GM13976 (cell line): ENCODE measurements around the gene SH3BP5L.

ENCODE experiments used
- DNase-seq: peaks from one replicate; pipeline ENCODE4 v3.0.0; 2012; ENCODE audit warnings: low spot score
- in situ Hi-C: fragments of 300-500 bp; cut with MboI; formaldehyde crosslinking; loops from one replicate; pipeline ENCODE4 v1.12.0; 2022; ENCODE audit warnings: low sequenced_read_pairs, mixed read lengths, inconsistent platforms; ENCODE audit not compliant: unreplicated experiment
- TF ChIP-seq, protein P1 (sequence below): IDR thresholded peaks from 2 replicates; pipeline ENCODE4 v1.5.1; 2012; ENCODE audit warnings: borderline replicate concordance, mild to moderate bottlenecking; ENCODE audit not compliant: insufficient read depth; ENCODE audit errors: extremely low read depth, missing control alignments, control extremely low read depth

SH3BP5L gene

DNA sequence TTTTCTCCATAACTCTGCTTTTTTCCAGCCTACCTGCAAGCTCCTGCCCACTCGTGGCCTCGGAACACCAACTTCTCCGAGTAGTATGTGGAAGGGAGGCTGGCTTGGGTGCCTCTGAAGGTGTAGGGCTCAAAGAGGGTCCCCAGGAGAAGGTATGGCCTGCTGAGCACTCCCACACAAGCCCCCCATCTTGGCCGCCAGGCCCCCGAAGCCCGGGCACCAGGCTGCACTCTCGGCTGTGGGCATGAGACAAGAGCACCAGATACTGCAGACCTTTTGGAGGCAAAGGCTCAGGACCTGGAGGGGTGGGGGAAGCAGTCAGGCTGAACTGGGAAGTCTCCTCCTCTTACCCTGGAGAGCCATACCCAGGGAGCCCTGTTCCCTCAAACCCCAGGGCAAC lies 31.5 kb upstream of the SH3BP5L start:
- DNase-seq = no peak
- in situ Hi-C loops = no loop called here
- TF ChIP-seq, protein P1, sequence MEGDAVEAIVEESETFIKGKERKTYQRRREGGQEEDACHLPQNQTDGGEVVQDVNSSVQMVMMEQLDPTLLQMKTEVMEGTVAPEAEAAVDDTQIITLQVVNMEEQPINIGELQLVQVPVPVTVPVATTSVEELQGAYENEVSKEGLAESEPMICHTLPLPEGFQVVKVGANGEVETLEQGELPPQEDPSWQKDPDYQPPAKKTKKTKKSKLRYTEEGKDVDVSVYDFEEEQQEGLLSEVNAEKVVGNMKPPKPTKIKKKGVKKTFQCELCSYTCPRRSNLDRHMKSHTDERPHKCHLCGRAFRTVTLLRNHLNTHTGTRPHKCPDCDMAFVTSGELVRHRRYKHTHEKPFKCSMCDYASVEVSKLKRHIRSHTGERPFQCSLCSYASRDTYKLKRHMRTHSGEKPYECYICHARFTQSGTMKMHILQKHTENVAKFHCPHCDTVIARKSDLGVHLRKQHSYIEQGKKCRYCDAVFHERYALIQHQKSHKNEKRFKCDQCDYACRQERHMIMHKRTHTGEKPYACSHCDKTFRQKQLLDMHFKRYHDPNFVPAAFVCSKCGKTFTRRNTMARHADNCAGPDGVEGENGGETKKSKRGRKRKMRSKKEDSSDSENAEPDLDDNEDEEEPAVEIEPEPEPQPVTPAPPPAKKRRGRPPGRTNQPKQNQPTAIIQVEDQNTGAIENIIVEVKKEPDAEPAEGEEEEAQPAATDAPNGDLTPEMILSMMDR = no peak

DNA sequence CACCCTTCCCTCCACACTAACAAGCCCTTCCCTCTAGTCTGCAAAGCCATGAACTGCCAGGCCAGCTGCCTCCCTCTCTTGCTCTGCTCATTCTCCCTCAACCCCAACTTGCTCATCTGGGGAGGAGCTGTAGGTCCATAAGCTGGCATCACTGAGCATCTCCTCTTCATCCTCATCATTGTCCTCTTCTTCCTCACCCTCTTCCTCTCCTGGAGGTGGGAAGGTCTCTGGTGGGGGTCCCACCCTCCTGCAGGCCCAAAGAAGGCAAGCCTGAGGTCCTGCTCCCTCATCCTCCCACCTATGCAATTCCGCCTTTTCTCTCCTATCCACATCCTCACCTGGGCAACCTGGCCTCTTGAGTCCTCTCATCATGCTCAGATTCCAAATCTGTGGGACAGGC lies 30.5 kb upstream of the SH3BP5L start:
- TF ChIP-seq, protein P1 = no peak
- in situ Hi-C loops = no loop called here
- no peak for DNase-seq

DNA sequence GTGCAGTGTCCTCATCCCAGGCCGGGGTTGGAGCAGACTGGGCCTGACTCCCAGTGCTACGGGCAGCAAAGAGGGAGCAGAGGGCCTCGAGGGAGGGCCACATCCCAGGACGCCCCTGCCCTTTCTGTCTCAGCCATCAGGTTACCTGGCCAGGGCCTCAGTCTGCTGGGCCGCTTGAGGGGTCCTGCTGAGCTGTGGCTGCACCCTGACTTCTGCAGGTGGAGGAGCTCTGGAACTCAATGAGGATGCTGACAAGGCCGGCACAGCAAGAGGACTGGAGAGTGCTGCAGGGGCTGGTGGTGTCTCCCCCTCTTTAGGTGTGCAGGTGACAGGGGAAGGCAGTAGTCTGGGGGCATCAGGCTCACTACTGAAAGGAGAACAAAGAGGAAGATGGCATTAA lies 29.9 kb upstream of the SH3BP5L start:
- TF ChIP-seq, protein P1 = no peak
- in situ Hi-C loops = no loop called here
- no peak for DNase-seq

DNA sequence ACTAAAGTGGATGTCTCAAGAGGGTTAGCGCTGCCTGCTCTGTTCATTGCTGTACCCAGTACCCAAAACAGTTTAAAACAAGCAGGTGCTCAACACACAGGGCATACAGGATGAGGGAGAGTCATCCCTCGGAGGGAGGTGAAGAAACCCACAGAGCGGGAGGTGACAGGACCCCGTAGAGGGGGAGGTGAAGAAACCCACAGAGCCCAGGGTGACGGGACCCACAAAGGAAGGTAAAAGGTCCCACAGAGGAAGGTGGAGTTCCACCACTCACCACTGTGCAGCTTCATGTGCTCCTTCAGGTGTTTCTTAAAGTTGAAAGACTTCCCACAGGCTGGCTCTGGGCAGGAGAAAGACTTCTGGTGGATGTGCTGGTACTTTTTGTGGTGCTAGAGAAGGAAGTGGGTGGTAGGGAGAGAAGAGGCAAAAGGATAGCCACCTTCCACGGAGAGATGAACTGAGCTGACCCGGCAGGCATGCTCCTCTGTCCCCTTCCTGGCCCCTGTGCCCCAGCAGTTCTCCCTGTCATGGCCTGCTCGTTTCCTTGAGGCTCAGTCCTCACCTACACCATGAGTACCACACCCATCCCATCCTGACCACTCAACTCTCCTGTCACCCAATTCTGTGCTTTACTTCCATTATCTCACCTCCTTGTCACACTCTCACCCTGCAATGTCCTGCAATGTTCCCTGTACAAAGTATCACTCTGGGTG lies 28.1 kb upstream of the SH3BP5L start:
- TF ChIP-seq, protein P1 = no peak
- no peak for DNase-seq
- in situ Hi-C loops = no loop called here

DNA sequence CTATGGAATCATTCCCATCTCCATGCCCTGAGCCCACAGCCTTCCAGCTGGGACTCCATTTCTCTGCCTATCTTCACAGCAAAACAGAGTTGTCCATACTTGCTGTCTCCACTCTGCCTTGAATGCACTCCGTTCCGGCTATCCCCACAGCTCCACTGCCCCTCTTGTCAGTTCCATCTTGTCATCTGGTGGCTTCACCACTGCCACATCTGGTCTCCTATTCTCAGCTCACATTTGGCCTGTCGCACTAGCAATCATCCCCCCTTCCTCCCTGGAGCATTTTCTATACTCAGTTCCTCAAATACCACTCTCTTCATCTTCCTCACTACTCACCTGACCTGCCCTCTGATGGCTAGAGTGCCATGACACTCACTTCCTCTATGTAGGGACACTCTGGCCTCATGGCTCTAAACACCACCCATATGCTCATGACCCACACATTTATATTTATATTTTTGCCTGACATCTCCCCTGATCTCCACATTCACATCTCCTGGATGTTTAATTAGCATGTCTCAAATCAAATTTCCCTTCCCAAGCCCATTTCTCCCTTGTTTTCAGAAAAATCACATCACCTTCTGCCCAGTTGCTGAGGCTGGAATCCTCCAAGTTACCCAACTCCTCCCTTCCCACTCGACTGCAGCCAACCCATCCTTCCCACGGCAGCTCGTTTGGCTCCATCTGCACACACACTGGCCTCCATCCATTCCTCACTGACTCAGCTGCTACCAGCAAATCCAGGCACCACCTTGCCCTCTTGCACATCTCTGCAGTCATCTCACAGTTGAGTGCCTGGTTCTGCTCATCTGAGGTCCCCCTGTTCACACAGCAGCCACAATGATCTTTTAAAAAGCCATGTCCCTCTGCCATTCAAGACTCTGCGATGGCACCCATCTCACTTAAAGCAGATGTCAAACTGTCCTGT lies 27.0 kb upstream of the SH3BP5L start:
- no peak for DNase-seq
- in situ Hi-C loops = no loop called here
- TF ChIP-seq, protein P1 = no peak

DNA sequence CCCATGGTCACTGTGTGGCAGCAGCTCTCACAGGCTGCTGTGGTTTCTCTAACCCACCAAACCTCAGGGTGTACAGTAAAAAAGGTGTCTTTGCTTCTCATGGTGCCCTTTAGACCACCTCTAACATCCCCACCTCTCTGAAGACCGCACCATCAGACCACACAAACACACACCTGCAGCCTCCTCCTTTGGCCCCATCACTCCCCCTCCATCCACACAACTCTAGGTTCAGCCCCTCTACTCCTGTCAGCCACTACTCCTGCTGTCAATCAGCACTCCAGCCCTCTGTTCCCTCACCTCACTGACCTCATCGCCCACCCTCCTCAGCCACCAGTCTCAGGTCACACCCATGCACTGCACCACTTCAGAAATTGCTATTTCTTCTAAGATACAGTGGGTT lies 25.7 kb upstream of the SH3BP5L start:
- in situ Hi-C loops = no loop called here
- TF ChIP-seq, protein P1 = no peak
- no peak for DNase-seq
